Fibroblast of skin of right quadriceps (primary cell): ENCODE measurements around the gene BPHL.
"Not testable (repeated sequence)": the region's sequence is repeated elsewhere in the genome, so short reads cannot be mapped to it uniquely, and the experiment has no call there.

ENCODE experiments used
- DNase-seq: peaks from one replicate; pipeline ENCODE4 v3.0.0-alpha.2; 2013

Gene BPHL

GRCh38 chr6:3124667-3125066, 6.2 kb downstream of the BPHL start:
- no peak for DNase-seq

- DNase-seq, result no peak
Measured at GRCh38 chr6:3125815-3126214, 7.3 kb downstream of the BPHL start.

GRCh38 chr6:3128356-3129108, 10.0 kb downstream of the BPHL start:
- DNase-seq, result no peak

- DNase-seq, result no peak
Measured at GRCh38 chr6:3131695-3132094, 13.2 kb downstream of the BPHL start.

GRCh38 chr6:3133515-3133914, 15.0 kb downstream of the BPHL start:
- DNase-seq, result no peak

- DNase-seq, result no peak
Measured at GRCh38 chr6:3135668-3136291, 17.3 kb downstream of the BPHL start.

GRCh38 chr6:3136292-3137011, 17.9 kb downstream of the BPHL start:
- no peak for DNase-seq

GRCh38 chr6:3137057-3137777, 18.7 kb downstream of the BPHL start:
- peak; percentile 35 for DNase-seq

GRCh38 chr6:3137873-3138272, 19.4 kb downstream of the BPHL start:
- DNase-seq, result not testable (repeated sequence)

GRCh38 chr6:3138341-3138740, 19.8 kb downstream of the BPHL start:
- peak; percentile 41 for DNase-seq

GRCh38 chr6:3139090-3139903, 20.8 kb downstream of the BPHL start:
- DNase-seq, result peak; percentile 66

GRCh38 chr6:3140201-3140600, 21.7 kb downstream of the BPHL start:
- no peak for DNase-seq

- no peak for DNase-seq
Measured at GRCh38 chr6:3142536-3142935, 24.0 kb downstream of the BPHL start.

GRCh38 chr6:3143158-3143557, 24.6 kb downstream of the BPHL start:
- no peak for DNase-seq

- no peak for DNase-seq
Measured at GRCh38 chr6:3144571-3144970, 26.1 kb downstream of the BPHL start.

- DNase-seq, result no peak
Measured at GRCh38 chr6:3147914-3148757, 29.6 kb downstream of the BPHL start.

GRCh38 chr6:3151691-3152090, 33.2 kb downstream of the BPHL start:
- no peak for DNase-seq

- no peak for DNase-seq
Measured at GRCh38 chr6:3152689-3153088, 34.2 kb downstream of the BPHL start.

- not testable (repeated sequence) for DNase-seq
Measured at GRCh38 chr6:3155416-3155815, 36.9 kb downstream of the BPHL start.

- not testable (repeated sequence) for DNase-seq
Measured at GRCh38 chr6:3156184-3157130, 37.9 kb downstream of the BPHL start.
